Prostate gland (tissue), 2 donors: Measurements from ENCODE around the gene DUSP8. TPM values are rescaled to one million over a fixed set of nuclear protein-coding genes. Genes with fewer than 3 reads are reported as not detected.
A peak's percentile ranks its signal among the peaks of the same experiment; 100 is the strongest.
"Not testable (repeated sequence)": the region's sequence is repeated elsewhere in the genome, so short reads cannot be mapped to it uniquely, and the experiment has no call there.

Experiments used
- DNase-seq: peaks from one replicate; pipeline ENCODE4 v3.0.0-alpha.2; 2019; ENCODE audit warnings: low spot score
- H3K27ac ChIP-seq, 2 donors: fragments of 200-600 bp; sonication (generic); 2 replicates each; pipeline ENCODE4 v1.5.1; 2017 to 2019
- H3K27me3 ChIP-seq: fragments of 200-600 bp; sonication (generic); replicated peaks from 2 replicates; pipeline ENCODE4 v1.5.1; 2019; ENCODE audit not compliant: insufficient read depth
- H3K36me3 ChIP-seq, 2 donors: fragments of 200-600 bp; sonication (generic); 1 replicate in 1 of 2; 2 replicates in 1 of 2; pipeline versions ENCODE4 v1.5.1 to v1.8.1; 2017 to 2019
- H3K4me1 ChIP-seq: fragments of 200-600 bp; sonication (generic); replicated peaks from 2 replicates; pipeline ENCODE4 v1.5.1; 2019
- H3K4me3 ChIP-seq, 2 donors: fragments of 200-600 bp; sonication (generic); 2 replicates each; pipeline ENCODE4 v1.5.1; 2017 to 2019
- H3K9me3 ChIP-seq: fragments of 200-600 bp; sonication (generic); 2 replicates; pipeline ENCODE4 v1.5.1; 2017
- POLR2A ChIP-seq: fragments of 450-650 bp; IDR thresholded peaks from one replicate; pipeline ENCODE4 v1.6.1; 2016; ENCODE audit warnings: antibody characterized with exemption, mild to moderate bottlenecking
- POLR2AphosphoS5 ChIP-seq: sonication (generic); formaldehyde crosslinking; IDR thresholded peaks from one replicate; pipeline ENCODE4 v1.6.1; 2017; ENCODE audit warnings: antibody characterized with exemption
- WGBS: methylation state at CpG from one replicate; pipeline ENCODE4 v1.1.5; 2018; 5-methylcytosine and 5-hydroxymethylcytosine counted together
- intact Hi-C: fragments of 100-400 bp; cut with DNase I; formaldehyde crosslinking; loops from one replicate; pipeline ENCODE4 v1.14.2; 2022
- total RNA-seq, 2 donors: library from RNA; depleted of rRNA; stranded (reverse); fragments of >200 nt; gene quantifications; one replicate each; pipeline ENCODE4 v1.1.0, GENCODE V29; 2016
- TF ChIP-seq, protein P1 (sequence below), 4 experiments: fragments of 200-600 bp in 2 of 4; fragments of 450-650 bp in 2 of 4; sonication (generic) in 2 of 4; IDR thresholded peaks; 1 replicate in 3 of 4; 2 replicates in 1 of 4; pipeline ENCODE4 v1.5.1; 2016 to 2019; ENCODE audit warnings: antibody characterized with exemption in 4 of 4, mild to moderate bottlenecking in 2 of 4, moderate library complexity in 2 of 4

The DUSP8 gene
- total RNA-seq, 2 donors from 2014 or later: 8.8 to 17.2 TPM

DNA sequence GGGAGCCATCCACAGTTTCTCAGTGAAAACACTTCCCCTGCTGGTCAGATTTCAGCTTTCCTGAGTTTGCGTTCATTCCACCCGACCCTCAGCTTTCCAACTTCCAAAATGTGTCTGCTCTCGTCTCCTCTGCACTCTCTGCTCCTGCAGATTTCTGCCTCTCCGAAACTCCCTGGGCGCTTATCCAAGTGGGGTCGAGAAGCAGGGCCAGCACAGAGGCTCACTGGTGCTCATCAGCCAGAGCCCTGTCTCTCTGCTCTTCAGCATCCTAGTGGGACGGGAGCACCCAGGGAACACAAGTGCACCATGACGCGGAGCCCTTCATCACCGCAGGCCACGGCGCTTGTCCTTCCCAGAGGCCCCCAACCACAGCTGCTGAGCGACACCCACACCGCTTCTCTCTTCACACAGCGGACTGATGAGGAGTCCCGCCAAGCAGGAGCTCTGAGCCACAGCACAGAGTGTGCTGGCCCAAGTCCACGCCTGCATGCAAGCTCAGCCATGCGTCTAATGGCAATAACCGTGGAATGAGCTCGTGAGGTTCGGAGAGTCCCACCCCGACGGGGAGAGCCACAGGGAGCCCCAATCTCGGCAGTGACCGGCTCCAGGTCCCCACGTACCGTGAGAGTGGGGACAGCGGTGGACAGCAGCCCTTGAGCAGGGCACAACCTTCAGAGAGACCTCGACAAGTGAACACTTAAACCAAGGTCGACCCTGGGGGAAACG is 57.6 kb downstream of the DUSP8 start:
- DNase-seq: no peak
- no peaks in the 10 kb centered on the region for H3K9me3 ChIP-seq
- TF ChIP-seq, protein P1, sequence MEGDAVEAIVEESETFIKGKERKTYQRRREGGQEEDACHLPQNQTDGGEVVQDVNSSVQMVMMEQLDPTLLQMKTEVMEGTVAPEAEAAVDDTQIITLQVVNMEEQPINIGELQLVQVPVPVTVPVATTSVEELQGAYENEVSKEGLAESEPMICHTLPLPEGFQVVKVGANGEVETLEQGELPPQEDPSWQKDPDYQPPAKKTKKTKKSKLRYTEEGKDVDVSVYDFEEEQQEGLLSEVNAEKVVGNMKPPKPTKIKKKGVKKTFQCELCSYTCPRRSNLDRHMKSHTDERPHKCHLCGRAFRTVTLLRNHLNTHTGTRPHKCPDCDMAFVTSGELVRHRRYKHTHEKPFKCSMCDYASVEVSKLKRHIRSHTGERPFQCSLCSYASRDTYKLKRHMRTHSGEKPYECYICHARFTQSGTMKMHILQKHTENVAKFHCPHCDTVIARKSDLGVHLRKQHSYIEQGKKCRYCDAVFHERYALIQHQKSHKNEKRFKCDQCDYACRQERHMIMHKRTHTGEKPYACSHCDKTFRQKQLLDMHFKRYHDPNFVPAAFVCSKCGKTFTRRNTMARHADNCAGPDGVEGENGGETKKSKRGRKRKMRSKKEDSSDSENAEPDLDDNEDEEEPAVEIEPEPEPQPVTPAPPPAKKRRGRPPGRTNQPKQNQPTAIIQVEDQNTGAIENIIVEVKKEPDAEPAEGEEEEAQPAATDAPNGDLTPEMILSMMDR (IDR thresholded peaks at IDR 0.05): no peak
- TF ChIP-seq POLR2A (no peak), POLR2AphosphoS5 (no peak)
- no peaks in the 10 kb centered on the region for H3K36me3 ChIP-seq
- WGBS: 71% methylated on average over 31 of the region's 31 CpGs
- no peaks in the 10 kb centered on the region for H3K27me3 ChIP-seq
- no peak overlapping the region for H3K4me3 ChIP-seq
- H3K27ac ChIP-seq: peak overlapping the region in 1 of 2 donors; percentile 13
- intact Hi-C loops: loop anchor here (1.0 to 5.0 kb wide), 4 partner anchors 28 to 312 kb away; partner anchors contain the start of genes MOB2 and TOLLIP
- peaks cover 16% of the 10 kb centered on the region for H3K4me1 ChIP-seq

DNA sequence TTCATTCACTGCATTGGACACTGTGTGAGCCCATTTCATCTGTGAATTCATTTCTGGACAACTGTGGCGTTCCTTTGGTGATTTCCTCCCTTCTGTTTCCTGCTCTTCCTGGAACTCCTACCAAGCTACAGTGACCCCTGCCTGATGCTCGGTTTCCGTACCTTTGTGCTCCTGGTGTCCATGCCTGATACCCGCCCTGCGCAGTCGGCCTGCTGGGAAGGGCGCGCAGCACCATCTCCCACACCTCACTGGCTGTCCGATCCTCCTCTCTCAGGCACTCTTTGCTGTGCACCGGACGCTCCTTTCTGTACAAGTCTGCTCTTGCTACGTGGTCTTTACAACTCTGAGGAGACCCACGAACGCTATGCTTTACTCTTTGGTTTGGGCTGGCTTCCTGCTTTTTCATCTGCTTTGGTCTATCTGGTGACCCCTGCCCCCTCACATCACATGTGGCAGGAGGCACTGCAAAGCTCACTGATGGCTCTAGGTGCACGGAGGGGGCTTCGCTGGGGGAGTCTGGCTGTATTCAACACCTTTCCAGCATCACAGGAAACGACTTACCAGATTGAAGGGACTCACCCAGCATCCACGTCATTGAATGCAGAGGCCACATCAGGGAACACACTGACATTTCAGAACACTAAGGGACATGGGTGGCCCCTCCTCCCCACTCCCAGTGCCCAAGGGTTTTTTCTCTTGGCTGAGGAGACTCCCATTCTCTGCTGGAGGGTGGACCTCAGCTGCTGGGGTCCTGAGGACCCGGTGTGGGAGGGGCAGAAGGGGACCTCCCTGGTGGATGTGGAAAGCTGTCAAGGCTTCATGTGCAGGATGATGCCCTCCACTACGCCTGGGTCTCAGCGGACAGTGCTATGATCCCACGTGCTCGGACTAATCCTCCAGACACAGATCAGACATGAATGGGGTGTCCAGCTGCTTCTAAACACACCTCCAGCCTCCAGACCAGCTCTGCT is 58.5 kb downstream of the DUSP8 start:
- no peak for TF ChIP-seq POLR2AphosphoS5
- no peak for TF ChIP-seq POLR2A
- 76% methylated on average over 23 of the region's 23 CpGs for WGBS
- no peak overlapping the region for H3K27ac ChIP-seq
- intact Hi-C loops: loop anchor here (2.0 kb wide), 2 partner anchors 27 to 311 kb away; partner anchors contain the start of gene MOB2
- peaks cover 16% of the 10 kb centered on the region for H3K4me1 ChIP-seq
- H3K36me3 ChIP-seq: no peaks in the 10 kb centered on the region
- no peak for DNase-seq
- H3K4me3 ChIP-seq: no peak overlapping the region
- no peaks in the 10 kb centered on the region for H3K9me3 ChIP-seq
- H3K27me3 ChIP-seq: no peaks in the 10 kb centered on the region

DNA sequence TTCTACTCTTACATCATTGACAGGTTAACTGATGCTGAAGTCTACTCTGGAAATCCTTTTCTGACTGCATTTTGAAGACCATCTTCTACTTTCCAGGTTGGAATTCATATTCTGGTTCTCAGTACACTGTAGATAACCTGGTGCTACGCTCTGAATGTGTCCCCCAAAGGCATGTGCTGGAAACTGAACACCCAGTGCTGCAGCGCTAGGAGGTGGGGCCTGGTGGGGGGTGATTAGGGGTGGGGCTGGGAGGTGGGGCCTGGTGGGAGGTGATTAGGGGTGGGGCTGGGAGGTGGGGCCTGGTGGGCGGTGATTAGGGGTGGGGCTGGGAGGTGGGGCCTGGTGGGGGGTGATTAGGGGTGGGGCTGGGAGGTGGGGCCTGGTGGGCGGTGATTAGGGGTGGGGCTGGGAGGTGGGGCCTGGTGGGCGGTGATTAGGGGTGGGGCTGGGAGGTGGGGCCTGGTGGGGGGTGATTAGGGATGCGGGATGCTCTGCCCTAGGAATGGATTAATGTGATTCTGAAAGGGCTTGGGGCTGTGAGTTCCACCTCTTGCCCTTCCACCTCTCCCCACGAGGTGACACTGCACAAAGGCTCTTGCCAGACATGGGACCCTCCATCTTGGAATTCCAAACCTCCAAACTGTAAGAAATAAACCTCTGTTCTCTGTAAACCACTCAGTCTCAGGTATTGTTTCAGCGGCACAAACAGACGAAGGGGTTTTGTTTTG is 59.4 kb downstream of the DUSP8 start:
- WGBS: 67% methylated on average over 7 of the region's 9 CpGs
- H3K27ac ChIP-seq, intact Hi-C loops, DNase-seq, H3K27me3 ChIP-seq, H3K36me3 ChIP-seq, H3K9me3 ChIP-seq, H3K4me3 ChIP-seq: not testable (repeated sequence)
- H3K4me1 ChIP-seq: peaks cover 19% of the 10 kb centered on the region

DNA sequence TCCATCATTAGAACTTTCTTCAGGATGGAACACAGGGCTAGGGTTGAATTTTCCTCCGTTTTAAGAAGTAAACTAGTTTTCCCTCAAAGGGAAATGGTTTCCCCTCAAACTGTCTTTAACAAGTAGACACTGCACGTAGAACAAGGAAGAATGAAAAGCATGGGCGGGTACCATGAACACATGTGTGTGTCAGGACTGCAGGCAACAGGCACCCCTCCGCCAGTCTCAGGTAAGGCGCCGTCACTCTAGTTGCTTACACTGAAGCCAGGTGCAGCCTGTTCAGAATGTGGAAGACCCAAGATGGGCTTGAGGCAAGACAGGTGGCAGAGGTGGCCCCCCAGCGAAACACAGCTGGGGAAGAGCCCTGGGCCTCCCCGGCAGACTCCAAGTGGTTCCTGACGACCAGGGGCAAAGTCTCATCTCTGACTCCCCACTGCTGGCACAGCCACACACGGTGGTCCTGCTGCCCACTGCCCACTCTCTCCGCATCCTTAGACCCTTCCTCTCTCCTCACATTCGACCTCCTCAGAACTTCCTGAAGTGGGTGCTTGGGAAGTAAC is 60.1 kb downstream of the DUSP8 start:
- Histone ChIP-seq H3K27me3 (no peaks in the 10 kb centered on the region), H3K4me3 (no peak overlapping the region), H3K36me3 (no peaks in the 10 kb centered on the region), H3K9me3 (no peaks in the 10 kb centered on the region), H3K27ac (no peak overlapping the region), H3K4me1 (peaks cover 23% of the 10 kb centered on the region)
- intact Hi-C loops: no loop called here
- TF ChIP-seq POLR2A (no peak), POLR2AphosphoS5 (no peak)
- TF ChIP-seq, protein P1 (IDR thresholded peaks at IDR 0.05): no peak
- DNase-seq: no peak
- 83% methylated on average over 12 of the region's 12 CpGs for WGBS

DNA sequence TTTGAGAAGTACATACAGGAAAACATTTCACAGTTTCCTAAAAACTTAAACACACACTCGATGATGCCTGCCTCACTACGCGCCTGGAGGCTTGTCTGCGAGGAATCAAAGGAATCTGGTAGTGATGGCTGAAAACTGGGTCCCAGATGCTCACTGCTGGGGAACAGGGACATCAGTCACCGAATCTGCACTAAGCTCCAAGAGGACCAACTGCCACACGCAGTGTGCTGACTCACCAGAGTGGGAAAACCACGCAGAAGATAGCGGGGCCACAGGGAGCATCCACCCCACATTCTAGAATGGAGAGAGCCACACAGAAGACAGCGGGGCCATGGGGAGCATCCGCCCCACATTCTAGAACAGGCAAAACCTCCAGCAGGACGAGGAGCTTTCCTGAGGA is 61.1 kb downstream of the DUSP8 start:
- no peak overlapping the region for H3K27ac ChIP-seq
- no peak overlapping the region for H3K4me3 ChIP-seq
- no peaks in the 10 kb centered on the region for H3K36me3 ChIP-seq
- 88% methylated on average over 11 of the region's 11 CpGs for whole genome bisulfite sequencing
- no peaks in the 10 kb centered on the region for H3K27me3 ChIP-seq
- intact Hi-C loops: no loop called here
- TF ChIP-seq POLR2AphosphoS5 (no peak), POLR2A (no peak)
- TF ChIP-seq, protein P1 (IDR thresholded peaks at IDR 0.05): no peak
- H3K9me3 ChIP-seq: no peaks in the 10 kb centered on the region
- peaks cover 23% of the 10 kb centered on the region for H3K4me1 ChIP-seq
- no peak for DNase-seq

DNA sequence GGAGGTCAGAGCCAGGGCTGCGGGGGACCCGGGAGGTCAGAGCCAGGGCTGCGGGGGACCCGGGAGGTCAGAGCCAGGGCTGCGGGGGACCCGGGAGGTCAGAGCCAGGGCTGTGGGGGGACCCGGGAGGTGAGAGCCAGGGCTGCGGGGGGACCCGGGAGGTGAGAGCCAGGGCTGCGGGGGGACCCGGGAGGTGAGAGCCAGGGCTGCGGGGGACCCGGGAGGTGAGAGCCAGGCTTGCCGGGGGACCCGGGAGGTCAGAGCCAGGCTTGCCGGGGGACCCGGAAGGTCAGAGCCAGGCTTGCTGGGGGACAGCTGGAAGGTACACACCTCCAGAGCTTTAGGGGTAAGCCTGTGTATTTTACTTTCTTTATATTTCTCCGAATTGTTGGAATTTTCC is 61.7 kb downstream of the DUSP8 start:
- H3K27me3 ChIP-seq, H3K9me3 ChIP-seq, intact Hi-C loops, DNase-seq, H3K4me3 ChIP-seq, H3K27ac ChIP-seq, H3K36me3 ChIP-seq: not testable (repeated sequence)
- peaks cover 22% of the 10 kb centered on the region for H3K4me1 ChIP-seq
- 80% methylated on average over 4 of the region's 18 CpGs for WGBS
